ENCODE measurements around the gene IL17D. TPM values are rescaled to one million over a fixed set of nuclear protein-coding genes. Genes with fewer than 3 reads are reported as not detected.
"Not testable (repeated sequence)": the region's sequence is repeated elsewhere in the genome, so short reads cannot be mapped to it uniquely, and the experiment has no call there.

The IL17D gene
- total and polyA plus RNA-seq, 7 donors: 1.0 to 78.9 (median 7.7) TPM

DNA sequence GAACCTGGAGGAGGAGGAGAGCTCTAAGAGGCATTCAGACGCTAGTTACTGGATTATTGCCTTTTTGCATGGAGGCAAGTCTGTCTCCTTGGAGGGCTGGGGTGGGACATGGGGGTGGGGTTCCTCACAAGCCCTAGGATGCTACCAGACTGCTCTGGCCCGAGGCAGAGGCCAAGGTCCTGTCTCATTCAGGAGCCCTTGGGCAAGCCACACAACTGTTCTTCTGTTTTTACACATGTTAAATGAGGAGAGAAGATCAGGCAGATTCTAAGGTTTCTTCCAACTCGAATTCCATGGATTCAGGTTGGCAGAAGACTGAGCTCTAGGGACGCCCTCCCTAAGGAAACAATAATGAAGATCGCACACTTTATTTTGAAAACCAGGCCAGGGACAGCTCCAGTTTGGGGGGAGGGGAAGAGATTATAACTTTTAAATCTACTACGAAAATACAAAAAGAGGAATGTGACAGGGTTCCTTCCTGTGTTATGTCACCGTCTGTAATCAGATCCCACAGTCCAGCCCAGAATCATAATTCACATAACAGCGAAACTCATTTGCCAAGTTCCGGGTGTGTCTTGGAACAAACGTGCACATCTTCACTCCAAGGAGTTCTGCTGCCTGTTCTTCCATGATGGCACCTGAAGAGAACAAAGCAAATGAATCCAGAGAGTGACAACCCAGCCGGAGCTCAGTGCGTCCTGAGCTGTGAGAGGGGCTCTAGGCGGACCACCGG, 25.2 kb downstream of the IL17D start:
- Histone ChIP-seq H3K27ac (peak overlapping the region; percentile 56), H3K27me3 (ENCODE audit: insufficient read depth in 3 of 3, low read length in 2 of 3) (no peaks in the 10 kb centered on the region), H3K4me1 (peaks cover 4% of the 10 kb centered on the region), H3K36me3 (ENCODE audit: insufficient read depth in 1 of 2, low read depth in 1 of 2) (peaks cover 0 to 12% of the 10 kb centered on the region in 2 donors), H3K4me3 (no peak overlapping the region), H3K9me3 (no peaks in the 10 kb centered on the region)
- intact Hi-C loops (cut with DNase I): no loop called here
- TF ChIP-seq, protein P1, sequence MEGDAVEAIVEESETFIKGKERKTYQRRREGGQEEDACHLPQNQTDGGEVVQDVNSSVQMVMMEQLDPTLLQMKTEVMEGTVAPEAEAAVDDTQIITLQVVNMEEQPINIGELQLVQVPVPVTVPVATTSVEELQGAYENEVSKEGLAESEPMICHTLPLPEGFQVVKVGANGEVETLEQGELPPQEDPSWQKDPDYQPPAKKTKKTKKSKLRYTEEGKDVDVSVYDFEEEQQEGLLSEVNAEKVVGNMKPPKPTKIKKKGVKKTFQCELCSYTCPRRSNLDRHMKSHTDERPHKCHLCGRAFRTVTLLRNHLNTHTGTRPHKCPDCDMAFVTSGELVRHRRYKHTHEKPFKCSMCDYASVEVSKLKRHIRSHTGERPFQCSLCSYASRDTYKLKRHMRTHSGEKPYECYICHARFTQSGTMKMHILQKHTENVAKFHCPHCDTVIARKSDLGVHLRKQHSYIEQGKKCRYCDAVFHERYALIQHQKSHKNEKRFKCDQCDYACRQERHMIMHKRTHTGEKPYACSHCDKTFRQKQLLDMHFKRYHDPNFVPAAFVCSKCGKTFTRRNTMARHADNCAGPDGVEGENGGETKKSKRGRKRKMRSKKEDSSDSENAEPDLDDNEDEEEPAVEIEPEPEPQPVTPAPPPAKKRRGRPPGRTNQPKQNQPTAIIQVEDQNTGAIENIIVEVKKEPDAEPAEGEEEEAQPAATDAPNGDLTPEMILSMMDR (IDR thresholded peaks at IDR 0.05): no peak
- 27 to 32% (median 29%) methylated on average over 14 of the region's 14 CpGs for WGBS, 3 donors
- DNase-seq (no peak), ATAC-seq (peak; percentile 31 to 79 (median 57))

- Histone ChIP-seq H3K36me3 (ENCODE audit: insufficient read depth in 1 of 2, low read depth in 1 of 2) (peaks cover 0 to 12% of the 10 kb centered on the region in 2 donors), H3K27me3 (ENCODE audit: insufficient read depth in 3 of 3, low read length in 2 of 3) (no peaks in the 10 kb centered on the region), H3K4me3 (no peak overlapping the region), H3K4me1 (peaks cover 4% of the 10 kb centered on the region), H3K9me3 (no peaks in the 10 kb centered on the region), H3K27ac (no peak overlapping the region)
- TF ChIP-seq, protein P1 (IDR thresholded peaks at IDR 0.05): no peak
- DNase-seq (no peak), ATAC-seq (no peak)
- intact Hi-C loops (cut with DNase I): loop anchor here in 1 of 2 donors (5.0 kb wide), 1 partner anchor 37 kb away; no protein-coding TSS in a partner anchor
- WGBS, 3 donors: 95 to 98% (median 96%) methylated on average over 33 of the region's 33 CpGs
Measured at GRCh38 chr13:20729633-20730585, 26.4 kb downstream of the IL17D start.

- intact Hi-C loops (cut with DNase I): no loop called here
- ATAC-seq (no peak), DNase-seq (no peak)
- Histone ChIP-seq H3K4me1 (no peaks in the 10 kb centered on the region), H3K27me3 (ENCODE audit: insufficient read depth in 3 of 3, low read length in 2 of 3) (no peaks in the 10 kb centered on the region), H3K4me3 (no peak overlapping the region), H3K27ac (no peak overlapping the region), H3K36me3 (ENCODE audit: insufficient read depth in 1 of 2, low read depth in 1 of 2) (peaks cover 0 to 10% of the 10 kb centered on the region in 2 donors), H3K9me3 (no peaks in the 10 kb centered on the region)
- WGBS, 3 donors: 63 to 71% (median 68%) methylated on average over 6 of the region's 6 CpGs
- TF ChIP-seq, protein P1 (IDR thresholded peaks at IDR 0.05): no peak
Measured at GRCh38 chr13:20738616-20739015, 35.1 kb downstream of the IL17D start.

- TF ChIP-seq, protein P1 (IDR thresholded peaks at IDR 0.05): no peak
- H3K4me3 ChIP-seq: no peak overlapping the region
- WGBS, 3 donors: 97 to 99% (median 98%) methylated on average over 22 of the region's 22 CpGs
- no peaks in the 10 kb centered on the region for H3K4me1 ChIP-seq
- intact Hi-C loops (cut with DNase I): no loop called here
- H3K27me3 ChIP-seq (ENCODE audit: insufficient read depth in 3 of 3, low read length in 2 of 3): no peaks in the 10 kb centered on the region
- peaks cover 0 to 10% of the 10 kb centered on the region in 2 donors for H3K36me3 ChIP-seq (ENCODE audit: insufficient read depth in 1 of 2, low read depth in 1 of 2)
- H3K27ac ChIP-seq: no peak overlapping the region
- DNase-seq (no peak), ATAC-seq (no peak)
- H3K9me3 ChIP-seq: no peaks in the 10 kb centered on the region
Measured at GRCh38 chr13:20740021-20740420, 36.5 kb downstream of the IL17D start.

- ATAC-seq; intact Hi-C loops (cut with DNase I): not testable (repeated sequence)
Measured at GRCh38 chr13:20743830-20744404, 40.4 kb downstream of the IL17D start.

More at GRCh38 chr13:20743830-20744404, 40.4 kb downstream of the IL17D start:
- H3K36me3 ChIP-seq (ENCODE audit: insufficient read depth in 1 of 2, low read depth in 1 of 2); H3K27ac ChIP-seq; H3K4me1 ChIP-seq; H3K9me3 ChIP-seq; DNase-seq; H3K4me3 ChIP-seq; H3K27me3 ChIP-seq (ENCODE audit: insufficient read depth in 3 of 3, low read length in 2 of 3): not testable (repeated sequence)
- WGBS, 3 donors: 87 to 98% (median 94%) methylated on average over 4 of the region's 4 CpGs
